Right ventricle myocardium inferior (tissue), 1 donor: ENCODE measurements around the gene MAB21L4. TPM values are rescaled to one million over a fixed set of nuclear protein-coding genes. Genes with fewer than 3 reads are reported as not detected.
A peak's percentile ranks its signal among the peaks of the same experiment; 100 is the strongest.

Experiments used
- ATAC-seq: fragments of 200-7000 bp; cut with Tn5 transposase; one replicate; pipeline ENCODE4 v1.9.1; 2020; ENCODE audit warnings: mild to moderate bottlenecking, moderate library complexity
- DNase-seq: peaks from one replicate; pipeline ENCODE4 v3.0.0; 2021; ENCODE audit errors: missing footprints
- intact Hi-C: fragments of 100-400 bp; cut with DNase I; formaldehyde crosslinking; loops from one replicate; pipeline ENCODE4 v1.11.0; 2022
- long read RNA-seq: library from polyadenylated mRNA; unstranded; transcript quantifications from one replicate; pipeline ENCODE4 v2.0.0, GENCODE V29; 2021
- total RNA-seq: library from RNA; stranded (reverse); fragmentation: NEBNext Ultra II Directional; extraction: Animal tissue kit (Norgen Biotek cat#: 25700); gene quantifications from one replicate; pipeline ENCODE4 v1.2.1, GENCODE V29; 2021
- donor health status: DM: no; HTN: yes; CAD: no; lungs with severe emphysema.

The MAB21L4 gene
- not detected for total RNA-seq
- long read RNA-seq: 0 reads

- DNase-seq (no peak), ATAC-seq (no peak)
Measured at GRCh38 chr2:240895656-240896388, at the start of gene MAB21L4. Gene MAB21L4 (minus strand): TSS chr2:240896156. CDS start chr2:240895997, 159 bp downstream.

DNA sequence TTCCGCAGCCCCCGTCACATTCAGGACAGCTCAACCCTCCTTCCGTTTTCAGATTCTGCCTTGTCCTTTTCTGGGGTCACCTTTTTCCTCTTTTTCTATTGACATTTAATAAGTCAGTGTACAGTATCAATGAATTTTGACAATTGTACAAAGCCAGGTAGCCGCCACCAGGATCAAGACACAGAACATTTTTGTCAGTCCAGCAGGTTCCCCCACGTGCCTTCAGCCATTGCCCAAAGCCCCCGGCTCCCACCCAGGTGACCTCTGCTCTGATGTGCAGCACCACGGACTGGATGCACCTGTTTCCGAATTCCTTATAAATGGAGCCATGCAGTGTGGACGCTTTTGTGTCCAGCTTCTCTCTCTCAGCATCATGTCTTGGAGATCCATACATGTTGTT is 40.1 kb upstream of the MAB21L4 start:
- DNase-seq (peak; percentile 37), ATAC-seq (no peak)
- intact Hi-C loops: no loop called here

More at GRCh38 chr2:240895656-240896388, at the start of gene MAB21L4:
- intact Hi-C loops: no loop called here

DNA sequence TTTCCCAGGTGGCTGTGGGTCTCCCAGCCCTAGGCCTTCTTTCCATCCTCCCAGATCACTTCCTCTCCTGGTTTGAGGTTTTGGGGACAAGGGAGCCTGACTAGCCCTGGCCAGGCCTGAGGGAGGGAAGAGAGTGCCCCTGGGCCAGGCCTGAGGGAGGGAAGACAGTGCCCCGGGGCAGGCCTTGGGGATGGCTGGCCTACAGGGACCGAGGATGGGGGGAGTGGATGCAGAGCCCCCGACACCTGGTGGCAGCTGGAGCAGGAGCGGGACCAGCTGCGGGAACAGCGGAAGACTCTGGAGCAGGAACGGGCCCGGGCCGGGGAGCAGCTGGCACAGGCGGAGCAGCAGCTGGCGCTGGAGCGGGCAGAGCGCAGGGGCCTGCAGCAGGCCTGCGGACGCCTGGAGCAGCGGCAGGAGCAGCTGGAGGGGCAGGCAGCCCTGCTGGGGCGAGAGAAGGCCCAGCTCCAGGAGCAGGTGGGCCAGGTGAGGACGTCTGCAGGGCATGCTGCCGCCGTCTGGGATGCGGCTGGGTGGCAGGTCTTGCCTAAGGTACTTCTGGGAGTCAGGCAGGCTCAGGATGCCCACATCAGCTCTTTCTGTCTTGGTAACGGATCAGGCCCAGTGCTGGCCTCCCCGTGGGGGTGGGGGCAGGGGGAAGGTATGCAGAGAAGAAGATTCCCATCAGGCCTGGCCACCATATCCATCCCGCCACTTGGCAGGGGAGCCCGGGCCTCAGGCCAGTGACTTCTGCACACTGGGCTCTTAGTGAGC is 39.3 kb upstream of the MAB21L4 start:
- intact Hi-C loops: no loop called here
- ATAC-seq: no peak
- DNase-seq: peak; percentile 58

- ATAC-seq (no peak), DNase-seq (peak; percentile 45)
- intact Hi-C loops: no loop called here
Measured at GRCh38 chr2:240934701-240935102, 38.7 kb upstream of the MAB21L4 start.

DNA sequence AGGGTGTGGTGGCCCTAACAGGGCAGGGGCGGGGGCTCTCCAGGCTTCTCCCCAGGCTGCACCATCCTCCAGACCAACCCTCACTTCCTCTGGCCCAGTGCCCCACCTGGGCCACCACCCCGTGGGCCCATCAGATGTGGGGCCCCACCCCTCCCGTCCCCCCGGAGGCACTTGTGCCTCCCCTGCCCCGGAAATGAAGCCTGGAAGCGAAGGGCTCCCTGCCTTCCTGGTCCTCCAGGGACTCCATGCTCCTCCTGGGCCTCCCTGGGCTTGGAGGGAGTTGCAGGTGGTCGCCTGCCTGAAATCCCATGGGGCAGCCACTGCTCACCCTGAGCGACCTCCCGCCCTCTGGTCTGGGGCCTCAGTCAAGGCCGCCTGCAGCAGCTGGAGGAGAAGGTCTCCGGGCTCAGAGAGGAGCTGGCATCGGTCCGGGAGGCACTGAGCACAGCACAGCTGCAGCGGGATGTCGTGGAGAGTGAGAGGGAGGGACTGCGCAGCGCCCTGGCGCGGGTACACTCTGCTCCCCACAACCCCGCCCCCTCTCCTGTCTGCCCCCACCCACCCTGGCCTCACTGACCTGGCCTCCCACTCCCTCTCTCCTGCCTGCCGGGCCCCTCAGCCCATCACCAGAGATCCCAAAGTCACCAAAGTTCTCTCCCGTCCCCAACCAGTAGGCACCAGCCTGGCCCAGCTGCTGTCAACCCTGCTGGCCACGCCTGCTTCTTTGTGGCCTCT is 38.2 kb upstream of the MAB21L4 start:
- intact Hi-C loops: no loop called here
- DNase-seq (peak; percentile 47), ATAC-seq (no peak)

DNA sequence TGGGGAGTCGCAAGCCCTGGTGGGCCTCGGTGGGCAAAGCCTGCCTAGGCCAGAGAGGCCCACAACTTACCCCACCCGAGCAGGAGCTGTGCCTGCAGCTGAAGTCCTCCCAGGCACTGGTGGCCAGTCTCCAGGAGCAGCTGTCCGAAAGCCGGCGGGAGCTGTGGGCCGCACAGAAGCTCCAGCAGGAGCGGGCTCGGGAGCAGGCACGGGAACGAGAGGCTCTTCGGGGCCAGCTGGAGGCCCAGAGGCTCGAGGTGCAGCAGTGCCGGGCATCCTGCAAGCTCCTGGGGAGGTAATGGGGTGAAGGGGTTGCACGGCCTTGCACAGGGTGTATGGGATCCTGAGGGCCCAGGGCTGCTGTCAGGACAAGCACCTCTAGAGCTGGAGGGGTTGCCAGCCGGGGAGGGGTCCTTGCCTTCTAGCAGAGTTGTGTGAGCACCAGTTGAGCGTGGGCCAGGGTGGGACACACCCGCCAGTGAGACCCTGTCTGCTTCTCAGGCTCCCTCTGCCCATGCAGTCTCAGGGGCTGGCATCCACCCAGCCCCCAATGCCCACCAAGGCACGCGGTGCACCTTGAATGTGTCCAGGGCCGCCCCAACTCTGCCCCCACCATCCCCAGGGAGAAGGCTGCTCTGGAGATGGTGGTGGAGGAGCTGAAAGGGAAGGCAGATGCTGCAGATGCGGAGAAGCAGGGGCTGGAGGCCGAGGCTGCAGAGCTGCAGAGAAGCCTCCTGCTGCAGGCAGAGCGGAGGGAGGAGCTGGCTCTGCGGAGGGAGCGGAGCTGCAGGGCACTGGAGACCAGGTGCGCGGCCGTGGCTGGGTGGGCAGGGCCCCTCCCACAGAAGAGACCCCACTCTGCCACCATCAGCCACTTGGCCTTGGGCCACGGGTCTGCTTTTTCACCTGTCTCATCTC is 37.4 kb upstream of the MAB21L4 start:
- ATAC-seq: no peak
- intact Hi-C loops: no loop called here
- peak; percentile 55 for DNase-seq

DNA sequence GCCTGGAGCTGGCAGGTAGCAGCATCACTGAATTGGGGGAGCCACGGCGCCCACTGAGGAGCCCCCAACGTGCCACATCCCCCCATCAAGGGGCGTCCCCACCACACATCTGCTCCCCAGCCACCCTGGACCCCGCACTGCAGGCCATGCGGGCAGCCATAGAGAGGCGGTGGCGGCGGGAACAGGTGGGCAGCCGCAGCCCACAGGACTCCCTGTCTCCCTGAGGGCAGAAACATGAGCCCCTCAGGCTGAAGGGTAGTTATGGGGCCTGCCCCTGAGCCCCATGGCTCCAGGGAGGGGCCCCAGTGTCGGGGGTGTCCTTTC is 36.7 kb upstream of the MAB21L4 start:
- ATAC-seq (no peak), DNase-seq (no peak)

DNA sequence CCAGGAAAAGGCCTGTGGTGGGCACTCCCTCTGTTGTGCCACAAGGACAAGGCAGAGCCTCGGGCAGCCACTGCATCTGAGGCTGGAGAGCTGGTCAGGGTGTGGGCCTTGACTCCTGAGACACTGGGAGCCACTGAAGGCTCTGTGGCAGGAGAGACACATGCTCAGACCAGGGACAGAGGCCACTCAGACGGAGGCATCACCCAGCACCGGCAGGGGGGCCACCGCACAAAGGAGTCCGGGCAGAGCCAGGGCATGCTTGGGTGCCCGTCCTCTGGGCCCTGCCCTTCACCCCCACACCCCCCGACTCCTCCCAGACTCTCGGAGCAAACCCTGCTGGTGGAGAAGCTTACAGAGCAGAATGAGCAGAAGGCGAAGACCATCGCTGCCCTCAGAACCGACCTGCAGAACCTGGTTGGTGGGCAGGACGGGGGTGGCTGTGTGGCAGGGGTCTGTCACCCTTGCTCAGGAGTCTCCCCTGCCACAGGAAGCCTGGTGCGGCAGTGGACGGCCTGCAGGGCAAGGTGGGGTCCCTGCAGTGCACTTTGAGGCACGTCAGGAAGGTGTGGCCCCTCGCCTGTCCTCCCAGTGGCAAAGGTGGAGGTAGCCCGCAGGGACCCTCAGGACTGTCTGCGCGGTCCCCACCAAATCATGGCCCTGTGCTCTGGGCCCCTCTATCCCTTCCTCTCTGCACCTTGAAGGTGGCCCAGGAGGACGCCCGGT is 36.2 kb upstream of the MAB21L4 start:
- no peak for ATAC-seq
- peak; percentile 64 for DNase-seq
- intact Hi-C loops: no loop called here

More for the DNA sequence above, 36.7 kb upstream of the MAB21L4 start:
- intact Hi-C loops: no loop called here

DNA sequence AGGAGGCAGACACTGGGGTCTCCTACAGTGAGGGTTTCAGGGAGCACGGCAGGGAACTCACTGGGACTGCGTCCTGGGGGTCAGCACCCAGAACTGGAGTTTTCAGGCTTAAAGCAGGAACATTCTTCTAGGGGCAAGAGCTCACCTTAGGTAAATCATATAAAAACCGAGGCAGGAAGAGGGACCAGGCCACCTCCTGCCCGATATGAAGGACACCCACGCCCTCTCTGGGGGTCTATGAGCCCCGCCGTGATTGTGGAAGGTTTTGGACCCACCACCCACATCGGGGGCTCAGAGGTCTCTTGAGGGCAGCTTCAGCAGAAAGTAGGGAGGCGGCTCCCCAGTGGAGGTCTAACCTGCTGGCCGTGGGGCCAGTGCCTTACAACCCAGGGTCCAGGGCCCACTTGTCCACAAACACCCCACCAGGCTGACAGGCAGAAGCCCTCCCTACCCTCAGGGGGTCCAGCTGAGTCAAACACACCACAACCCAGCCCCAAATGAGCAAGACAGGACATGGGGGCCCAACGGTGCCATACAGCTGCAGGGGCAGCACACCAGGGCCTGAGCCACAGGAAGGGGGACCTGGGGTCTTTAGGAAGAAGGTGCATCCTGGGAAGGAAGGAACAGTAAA is 35.5 kb upstream of the MAB21L4 start:
- ATAC-seq (no peak), DNase-seq (peak; percentile 18)
- intact Hi-C loops: no loop called here

DNA sequence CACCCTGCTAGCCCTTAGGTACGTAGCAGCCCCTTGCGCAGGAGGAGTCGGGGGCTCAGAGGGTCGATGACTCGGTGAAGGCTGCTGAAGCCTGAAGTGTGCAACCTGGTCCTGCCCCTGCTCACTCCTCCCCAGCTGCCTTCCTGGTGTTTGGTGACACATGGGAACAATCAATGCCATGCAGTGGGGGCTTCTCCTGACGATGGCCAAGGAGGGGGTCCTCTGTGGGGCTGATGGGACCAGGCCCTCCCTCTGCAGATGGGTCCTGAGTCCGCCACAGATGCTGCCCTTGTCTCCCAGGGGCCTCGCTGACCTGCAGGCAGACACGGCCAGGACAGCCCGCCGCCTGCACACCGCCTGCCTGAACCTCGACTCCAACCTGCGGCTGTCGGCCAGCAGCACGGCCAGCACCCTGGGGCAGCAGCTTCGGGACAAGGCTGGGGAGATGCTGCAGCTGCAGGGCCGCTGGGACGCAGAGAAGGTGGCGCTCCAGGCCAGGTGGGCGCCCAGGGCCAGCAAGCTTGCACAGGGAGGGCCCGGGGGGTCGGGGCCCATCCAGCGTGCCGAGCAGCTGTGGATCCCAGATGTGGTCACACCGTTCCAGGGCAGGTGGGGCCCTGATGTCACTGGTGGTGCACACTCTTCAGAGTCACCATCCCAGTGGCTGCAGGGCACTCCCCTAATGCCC is 34.8 kb upstream of the MAB21L4 start:
- DNase-seq (peak; percentile 64), ATAC-seq (no peak)
- intact Hi-C loops: no loop called here

- intact Hi-C loops: no loop called here
- ATAC-seq: no peak
- DNase-seq: peak; percentile 20
Measured at GRCh38 chr2:240930096-240930630, 34.2 kb upstream of the MAB21L4 start.

GRCh38 chr2:240929364-240930095 is 33.6 kb upstream of the MAB21L4 start:
- DNase-seq: peak; percentile 21
- intact Hi-C loops: no loop called here
- ATAC-seq: no peak

GRCh38 chr2:240928476-240929363 is 32.8 kb upstream of the MAB21L4 start:
- intact Hi-C loops: no loop called here
- ATAC-seq: no peak
- DNase-seq: peak; percentile 52

DNA sequence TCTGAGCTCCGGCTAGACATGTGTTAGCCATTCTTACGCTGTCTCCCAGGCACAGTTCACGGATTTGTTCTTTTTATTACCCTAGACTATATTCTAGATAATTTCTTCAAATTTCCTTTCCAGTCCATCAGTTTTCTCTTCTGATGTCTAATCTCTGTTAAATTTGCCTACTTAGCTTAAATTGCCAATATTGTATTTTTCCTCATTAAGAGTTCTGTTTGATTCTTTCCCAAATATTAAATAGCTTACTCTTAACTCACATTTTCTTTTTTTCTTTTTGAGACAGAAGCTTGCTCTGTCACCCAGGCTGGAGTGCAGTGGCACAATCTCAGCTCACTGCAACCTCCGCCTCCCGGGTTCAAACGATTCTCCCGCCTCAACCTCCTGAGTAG is 31.4 kb upstream of the MAB21L4 start:
- DNase-seq (peak; percentile 13), ATAC-seq (no peak)
- intact Hi-C loops: no loop called here
